Neural crest cell (in vitro differentiated cells): Measurements from ENCODE around the gene ABCB6. TPM values are rescaled to one million over a fixed set of nuclear protein-coding genes. Genes with fewer than 3 reads are reported as not detected.

Experiments used
- DNase-seq: peaks from one replicate; pipeline ENCODE4 v3.0.0; 2021; ENCODE audit warnings: low read depth, mixed read lengths, low spot score
- H3K27ac Mint-ChIP-seq: one replicate; pipeline ENCODE4 v1.8.0; 2021; ENCODE audit warnings: mild to moderate bottlenecking, mixed read lengths; ENCODE audit not compliant: unreplicated experiment
- H3K27me3 Mint-ChIP-seq: 2 replicates; pipeline ENCODE4 v1.8.0; 2021; ENCODE audit warnings: low read depth, mild to moderate bottlenecking, mixed read lengths
- H3K36me3 Mint-ChIP-seq: 2 replicates; pipeline ENCODE4 v1.8.0; 2021; ENCODE audit warnings: low read depth, mild to moderate bottlenecking, mixed read lengths
- H3K4me1 Mint-ChIP-seq: 2 replicates; pipeline ENCODE4 v1.8.0; 2021; ENCODE audit warnings: mixed read lengths
- H3K4me3 Mint-ChIP-seq: one replicate; pipeline ENCODE4 v1.8.0; 2021; ENCODE audit warnings: mild to moderate bottlenecking, mixed read lengths
- H3K9me3 Mint-ChIP-seq: 2 replicates; pipeline ENCODE4 v1.8.0; 2021; ENCODE audit warnings: mixed read lengths
- CTCF ChIP-seq: fragments of 200-600 bp; sonication (generic); conservative IDR thresholded peaks from 2 replicates; pipeline ENCODE4 v1.5.0; 2021; ENCODE audit warnings: antibody characterized with exemption, mild to moderate bottlenecking
- total RNA-seq: library from RNA; stranded (reverse); gene quantifications from 2 replicates; pipeline ENCODE4 v1.2.1, GENCODE V29; 2021

Gene ABCB6
- total RNA-seq, 1 donor from 2014 or later: 39.1 TPM

- Mint-ChIP-seq H3K27ac (no peak overlapping the region), H3K4me3 (peak overlapping the region; percentile 35), H3K9me3 (no peaks in the 10 kb centered on the region), H3K4me1 (no peaks in the 10 kb centered on the region), H3K36me3 (no peaks in the 10 kb centered on the region), H3K27me3 (peaks cover 95% of the 10 kb centered on the region)
- DNase-seq: no peak
- TF ChIP-seq CTCF: no peak
These were observed 35.9 kb upstream of the ABCB6 start for GRCh38 chr2:219254590-219255201.

GRCh38 chr2:219253753-219254589 is 35.2 kb upstream of the ABCB6 start, which contains the start of gene TUBA4A:
TUBA4A (minus strand) TSS chr2:219253918; CDS start chr2:219253858, 60 bp downstream.
- Mint-ChIP-seq H3K27me3 (peaks cover 93% of the 10 kb centered on the region), H3K4me3 (peak within 1 kb of the TSS; percentile 35), H3K27ac (no peak within 1 kb of the TSS), H3K4me1 (no peaks in the 10 kb centered on the region), H3K9me3 (no peaks in the 10 kb centered on the region), H3K36me3 (no peaks in the 10 kb centered on the region)
- TF ChIP-seq CTCF: no peak
- no peak for DNase-seq

- Mint-ChIP-seq H3K27ac (no peak within 1 kb of the TSS), H3K27me3 (peaks cover 85% of the 10 kb centered on the region), H3K4me1 (no peaks in the 10 kb centered on the region), H3K9me3 (no peaks in the 10 kb centered on the region), H3K36me3 (no peaks in the 10 kb centered on the region), H3K4me3 (peak within 1 kb of the TSS; percentile 59)
- no peak for TF ChIP-seq CTCF
- no peak for DNase-seq
These were observed 34.4 kb upstream of the ABCB6 start, which contains the start of gene TUBA4B for GRCh38 chr2:219252900-219253752. TUBA4B (plus strand) TSS chr2:219253243; CDS start chr2:219253408, 165 bp downstream.

GRCh38 chr2:219252570-219252899 is 33.8 kb upstream of the ABCB6 start:
- DNase-seq: no peak
- Mint-ChIP-seq H3K4me1 (no peaks in the 10 kb centered on the region), H3K9me3 (no peaks in the 10 kb centered on the region), H3K27ac (no peak overlapping the region), H3K4me3 (peak overlapping the region; percentile 4), H3K27me3 (peaks cover 79% of the 10 kb centered on the region), H3K36me3 (no peaks in the 10 kb centered on the region)
- TF ChIP-seq CTCF: no peak

- Mint-ChIP-seq H3K36me3 (no peaks in the 10 kb centered on the region), H3K4me3 (peak overlapping the region; percentile 59), H3K9me3 (no peaks in the 10 kb centered on the region), H3K27ac (no peak overlapping the region), H3K4me1 (no peaks in the 10 kb centered on the region), H3K27me3 (peaks cover 76% of the 10 kb centered on the region)
- TF ChIP-seq CTCF: no peak
- DNase-seq: no peak
These were observed 33.3 kb upstream of the ABCB6 start for GRCh38 chr2:219252084-219252483.
